ENCODE data around the gene CNIH1. TPM values are rescaled to one million over a fixed set of nuclear protein-coding genes. Genes with fewer than 3 reads are reported as not detected.
"Not testable (repeated sequence)": the region's sequence is repeated elsewhere in the genome, so short reads cannot be mapped to it uniquely, and the experiment has no call there.

CNIH1 gene
- total RNA-seq, 1 donor from 2014 or later: 101 TPM

GRCh38 chr14:54435500-54435981, 5.6 kb downstream of the CNIH1 start:
- no peak for DNase-seq (ENCODE audit: low spot score)

DNA sequence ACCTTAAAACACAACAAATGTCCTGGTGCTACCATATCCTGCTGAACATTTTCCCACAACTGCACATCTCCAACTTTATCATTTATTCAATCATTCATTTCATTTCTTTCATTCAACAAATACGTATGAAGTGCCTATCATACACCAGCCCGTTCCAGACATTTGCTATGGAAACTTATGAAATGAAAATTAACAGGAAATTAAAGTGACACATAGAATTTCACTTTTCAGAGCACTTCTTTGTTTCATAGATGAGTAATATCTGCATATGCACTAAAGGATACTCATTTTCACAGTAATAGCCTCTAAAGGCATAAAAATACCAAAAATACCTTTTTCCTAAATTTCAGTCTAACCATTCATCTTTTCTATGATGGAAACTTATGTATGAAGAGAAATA, 12.6 kb downstream of the CNIH1 start:
- no peak for DNase-seq (ENCODE audit: low spot score)

GRCh38 chr14:54427871-54428270, 13.3 kb downstream of the CNIH1 start:
- no peak for DNase-seq (ENCODE audit: low spot score)

DNA sequence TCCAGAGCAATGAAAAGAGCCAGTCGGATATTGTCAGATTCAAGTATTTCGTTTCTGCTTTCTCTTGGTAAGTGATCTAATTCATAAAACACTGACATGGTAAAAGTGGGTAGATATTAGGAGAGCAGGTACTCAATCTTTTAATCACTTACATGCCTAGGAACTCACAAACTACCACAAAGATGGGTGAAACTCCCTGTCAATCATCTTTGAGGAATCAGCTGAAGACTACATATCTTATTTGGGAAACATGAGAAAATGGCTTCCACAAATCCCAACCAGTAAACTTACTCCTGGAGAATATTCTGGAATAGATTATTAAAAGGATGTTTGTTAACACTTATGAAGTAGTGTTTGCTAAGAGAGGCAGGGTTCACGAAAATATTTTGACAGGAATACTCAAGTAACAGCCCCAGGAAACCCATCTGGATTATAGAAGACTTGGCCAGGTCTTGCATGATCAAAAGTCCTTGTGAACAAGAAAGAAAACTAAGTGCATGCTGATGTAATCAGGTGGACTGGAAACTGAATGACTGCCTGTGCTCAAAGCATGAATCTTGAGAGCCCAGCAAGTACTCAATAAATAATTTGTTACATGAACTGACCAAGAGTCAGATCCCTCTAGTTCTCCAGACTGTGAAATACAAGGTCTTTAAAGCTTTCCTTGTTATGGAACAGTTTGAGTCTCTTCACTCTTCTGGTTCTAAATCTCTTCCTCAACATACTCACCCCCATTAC, 15.5 kb downstream of the CNIH1 start:
- no peak for DNase-seq (ENCODE audit: low spot score)

DNA sequence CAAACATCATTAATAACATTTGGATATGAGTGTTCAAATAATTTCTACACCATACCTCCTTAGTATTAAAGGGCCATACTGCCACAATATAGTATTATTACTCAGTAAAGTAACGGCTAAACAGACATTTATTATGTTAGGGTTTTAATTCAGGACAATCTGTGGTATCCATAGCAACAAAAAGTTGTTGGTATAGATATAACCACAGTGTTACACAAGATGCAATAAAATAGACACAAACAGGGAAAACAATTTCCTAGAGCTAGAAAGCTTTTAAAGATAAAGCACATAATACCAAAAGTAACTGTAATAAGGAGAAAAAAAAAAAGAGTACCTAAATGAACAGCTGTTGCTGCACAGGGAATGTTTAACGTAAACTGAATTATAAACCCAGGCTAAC, 16.1 kb downstream of the CNIH1 start:
- DNase-seq (ENCODE audit: low spot score): no peak

DNA sequence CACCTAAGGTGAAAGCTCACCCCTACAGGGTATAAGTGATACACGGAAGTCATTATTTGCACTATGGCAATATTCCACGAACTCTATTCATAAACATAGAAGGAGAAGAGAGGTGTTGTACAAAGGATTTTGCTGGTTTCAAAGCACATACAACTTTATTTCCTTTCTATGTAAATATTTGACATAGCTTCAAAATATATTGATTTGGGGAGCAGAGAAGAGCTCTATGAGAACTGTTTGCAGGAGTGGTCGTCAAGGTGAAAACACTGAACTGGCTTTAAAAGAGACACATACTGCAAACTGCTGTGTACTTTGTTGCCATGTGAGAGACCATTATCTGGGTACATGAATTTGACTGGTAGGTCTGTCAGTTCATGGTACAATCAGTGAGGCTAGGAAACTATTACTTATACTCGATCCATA, 16.7 kb downstream of the CNIH1 start:
- DNase-seq (ENCODE audit: low spot score): no peak

DNA sequence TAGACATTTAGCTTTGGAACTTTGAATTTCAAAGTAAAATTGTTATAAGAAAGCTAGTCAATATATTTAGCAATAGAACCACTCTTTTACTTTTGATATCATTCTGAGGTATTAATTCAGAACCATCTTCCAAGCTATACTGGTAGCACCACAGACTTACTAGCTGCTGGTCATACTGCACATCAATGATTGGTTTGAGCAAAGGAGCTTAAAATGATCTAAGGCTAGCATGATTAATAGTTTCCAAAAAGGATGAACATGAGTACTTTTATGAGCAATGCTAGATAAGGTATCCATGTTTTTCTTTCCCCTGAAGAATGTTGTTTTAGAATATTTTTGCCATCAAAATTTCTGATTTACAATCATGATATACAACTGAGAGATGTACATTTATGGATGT, 17.2 kb downstream of the CNIH1 start:
- DNase-seq (ENCODE audit: low spot score): no peak

- no peak for DNase-seq (ENCODE audit: low spot score)
Observed at GRCh38 chr14:54420478-54421142, 20.6 kb downstream of the CNIH1 start.

GRCh38 chr14:54411371-54411770, 29.8 kb downstream of the CNIH1 start:
- DNase-seq (ENCODE audit: low spot score): no peak

DNA sequence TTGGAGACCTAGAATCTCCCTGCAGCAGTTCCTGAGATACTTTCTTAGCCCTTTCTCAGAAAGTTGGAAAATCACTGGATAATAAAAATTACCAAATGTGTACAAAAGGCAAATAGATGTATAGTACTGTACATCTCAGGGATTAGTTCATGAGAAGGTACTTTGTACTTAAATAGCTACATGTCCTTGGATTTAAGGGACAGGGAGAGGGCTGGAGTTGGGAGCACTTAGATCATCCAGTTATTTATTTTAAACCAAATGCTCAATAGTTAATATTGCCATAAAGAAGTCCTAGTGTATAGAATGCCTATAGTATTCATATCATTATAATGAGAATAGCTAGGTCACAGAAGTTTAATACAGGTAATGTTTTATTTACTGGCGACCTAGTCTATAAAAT, 31.0 kb downstream of the CNIH1 start:
- DNase-seq (ENCODE audit: low spot score): no peak

- DNase-seq (ENCODE audit: low spot score): not testable (repeated sequence)
Observed at GRCh38 chr14:54403401-54404005, 37.7 kb downstream of the CNIH1 start.

- no peak for DNase-seq (ENCODE audit: low spot score)
Observed at GRCh38 chr14:54399560-54399959, 41.6 kb downstream of the CNIH1 start.

DNA sequence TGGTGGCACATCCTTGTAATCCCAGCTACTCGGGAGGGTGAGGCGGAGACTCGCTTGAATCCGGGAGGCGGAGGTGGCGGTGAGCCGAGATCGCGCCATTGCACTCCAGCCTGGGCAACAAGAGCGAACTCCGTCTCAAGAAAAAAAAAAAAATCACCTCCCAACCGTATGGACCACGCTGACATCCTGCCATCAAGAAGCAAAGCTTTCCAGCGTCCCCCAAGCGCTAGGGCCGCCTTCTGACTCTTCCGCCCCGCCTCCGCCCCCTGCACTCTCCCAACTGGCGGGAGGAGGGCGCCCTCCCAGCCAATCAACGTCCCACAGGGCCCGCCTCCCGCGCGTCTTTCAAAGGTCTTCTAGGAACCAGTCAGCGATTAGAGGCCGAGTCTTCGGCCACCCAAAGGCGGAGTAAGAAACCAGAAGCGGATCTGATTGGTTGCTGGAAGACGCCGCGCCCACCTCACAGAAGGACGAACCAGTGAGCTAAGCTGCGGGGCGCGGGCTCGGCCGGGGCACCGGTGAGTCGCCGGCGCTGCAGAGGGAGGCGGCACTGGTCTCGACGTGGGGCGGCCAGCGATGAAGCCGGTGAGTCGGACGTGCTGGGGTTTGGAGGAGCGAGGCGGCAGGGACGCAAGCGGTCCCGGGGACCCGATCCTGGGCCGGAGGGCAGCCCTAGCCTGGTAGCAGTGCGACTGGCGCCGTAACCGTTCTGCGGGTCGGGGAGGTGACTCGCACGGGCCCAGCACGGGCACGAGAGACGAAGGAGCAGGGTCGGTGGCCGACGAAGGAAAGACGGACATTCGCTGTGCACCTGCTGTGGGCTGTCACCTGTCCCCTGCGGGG, 44.5 kb downstream of the CNIH1 start, which contains the start of gene CDKN3:
CDKN3 (plus strand) TSS at position 515 of the 843 bp plus-strand sequence; CDS start at position 577, 62 bp downstream.
- DNase-seq (ENCODE audit: low spot score): peak; percentile 99

- no peak for DNase-seq (ENCODE audit: low spot score)
Observed at GRCh38 chr14:54396183-54396492, 45.0 kb downstream of the CNIH1 start.

DNA sequence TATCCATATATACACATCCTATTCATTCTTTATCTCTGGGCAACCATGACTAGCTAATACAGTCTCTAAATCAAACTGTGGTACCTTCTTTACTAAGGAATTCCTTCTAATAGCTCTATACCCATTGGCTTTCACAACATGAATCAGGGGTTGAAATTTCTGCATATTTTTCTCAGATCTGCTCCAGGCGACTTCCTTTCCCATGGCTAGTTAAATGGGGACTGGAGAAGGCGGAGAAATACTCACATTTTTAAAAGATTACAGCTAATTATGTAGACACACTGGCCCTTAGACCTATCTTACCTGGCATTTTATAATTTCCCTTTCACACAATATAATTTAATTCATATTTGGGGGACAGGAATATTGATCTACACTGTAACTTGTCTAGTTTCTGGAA, 45.5 kb downstream of the CNIH1 start:
- no peak for DNase-seq (ENCODE audit: low spot score)

DNA sequence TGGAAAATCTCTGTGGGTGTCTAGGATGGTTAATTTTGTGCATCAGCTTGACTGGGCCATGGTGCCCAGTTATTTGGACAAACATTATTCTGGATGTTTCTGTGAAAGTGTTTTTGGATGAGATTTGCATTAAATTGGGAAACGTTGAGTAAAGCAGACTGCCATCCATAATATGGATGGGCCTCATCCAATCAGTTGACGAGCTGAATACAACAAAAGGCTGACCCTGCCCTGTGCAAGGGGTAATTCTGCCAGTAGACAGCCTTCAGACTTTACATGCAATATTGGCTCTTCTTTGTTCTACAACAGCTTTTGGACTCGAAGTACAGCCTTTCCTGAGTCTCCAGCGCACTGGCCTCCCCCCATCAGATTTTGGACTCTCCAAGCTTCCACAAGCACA, 45.9 kb downstream of the CNIH1 start:
- DNase-seq (ENCODE audit: low spot score): no peak

DNA sequence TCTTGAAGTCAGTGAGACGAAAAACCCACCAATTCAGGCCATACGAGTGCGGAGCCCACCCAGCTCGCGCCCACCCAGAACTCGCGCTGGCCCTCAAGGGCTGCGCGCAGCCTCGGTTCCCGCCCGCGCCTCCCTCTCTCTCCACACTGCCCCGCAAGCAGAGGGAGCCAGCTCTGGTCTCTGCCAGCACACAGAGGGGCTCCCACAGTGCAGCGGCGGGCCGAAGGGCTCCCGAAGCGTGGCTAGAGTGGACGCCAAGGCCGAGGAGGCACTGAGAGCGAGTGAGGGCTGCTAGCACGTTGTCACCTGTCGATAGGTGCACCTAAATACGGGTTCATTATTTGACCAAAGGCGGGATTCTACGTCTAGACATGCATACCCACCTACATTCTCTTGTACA, 46.6 kb downstream of the CNIH1 start:
- DNase-seq (ENCODE audit: low spot score): no peak

- DNase-seq (ENCODE audit: low spot score): not testable (repeated sequence)
Observed at GRCh38 chr14:54392986-54393884, 47.9 kb downstream of the CNIH1 start.

DNA sequence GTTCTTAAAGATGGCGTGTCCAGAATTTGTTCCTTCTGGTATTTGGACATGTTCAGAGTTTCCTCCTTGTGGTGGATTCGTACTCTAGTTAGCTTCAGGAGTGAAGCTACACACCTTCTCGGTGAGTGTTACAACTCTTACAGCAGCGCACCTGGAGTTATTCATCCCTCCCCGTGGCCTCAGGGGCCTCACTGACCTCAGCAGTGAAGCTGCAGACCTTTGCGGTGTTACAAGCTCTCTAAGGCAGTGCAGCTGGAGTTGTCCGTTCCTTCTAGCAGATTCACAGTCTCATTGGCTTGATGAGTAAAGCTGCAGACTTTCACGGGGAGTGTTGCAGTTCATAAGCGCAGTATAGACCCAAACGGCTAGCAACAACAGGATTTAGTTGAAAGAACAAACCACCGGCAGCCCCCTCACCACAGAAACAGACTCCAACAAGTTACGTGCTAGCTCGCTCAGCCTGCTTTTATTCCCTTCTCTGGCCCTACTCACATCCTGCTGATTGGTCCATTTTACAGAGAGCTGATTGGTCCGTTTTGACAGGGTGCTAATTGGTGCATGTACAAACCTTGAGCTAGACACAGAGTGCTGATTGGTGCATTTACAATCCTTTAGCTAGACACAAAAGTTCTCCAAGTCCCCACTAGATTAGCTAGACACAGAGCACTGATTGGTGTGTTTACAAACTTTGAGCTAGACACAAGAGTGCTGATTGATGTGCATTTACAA, 48.9 kb downstream of the CNIH1 start:
- DNase-seq (ENCODE audit: low spot score): no peak

- DNase-seq (ENCODE audit: low spot score): no peak
Observed at GRCh38 chr14:54387328-54387727, 53.8 kb downstream of the CNIH1 start.
